Measurements from ENCODE around the gene FRZB.

Gene FRZB

DNA sequence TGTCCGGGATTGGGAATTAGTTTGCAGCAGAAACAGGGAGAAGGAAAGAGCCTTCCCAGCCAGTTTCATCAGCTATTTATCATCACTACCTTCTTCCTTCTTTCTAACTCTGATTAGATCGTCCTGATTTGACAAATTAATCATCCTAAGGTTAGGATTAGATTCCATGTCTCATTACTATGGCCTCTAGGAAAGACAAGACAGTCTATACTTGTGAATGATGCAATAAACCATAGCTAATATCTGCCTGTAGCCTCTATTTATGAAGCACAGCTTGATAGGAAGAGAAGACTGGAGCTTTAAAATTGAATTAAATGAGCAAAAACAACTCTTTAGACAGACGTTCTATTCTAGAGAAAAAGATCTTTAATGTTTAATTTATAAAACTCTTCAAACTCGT is 25.2 kb upstream of the FRZB start:
- H3K4me3 ChIP-seq (ENCODE audit: low read depth, low read length, poor library complexity, severe bottlenecking) = no peak overlapping the region
- no peak overlapping the region for H2AFZ ChIP-seq (ENCODE audit: low read length)
- TF ChIP-seq EZH2 (IDR thresholded peaks at IDR 0.05; ENCODE audit: borderline replicate concordance, low read length) = no peak
- TF ChIP-seq, protein P1, sequence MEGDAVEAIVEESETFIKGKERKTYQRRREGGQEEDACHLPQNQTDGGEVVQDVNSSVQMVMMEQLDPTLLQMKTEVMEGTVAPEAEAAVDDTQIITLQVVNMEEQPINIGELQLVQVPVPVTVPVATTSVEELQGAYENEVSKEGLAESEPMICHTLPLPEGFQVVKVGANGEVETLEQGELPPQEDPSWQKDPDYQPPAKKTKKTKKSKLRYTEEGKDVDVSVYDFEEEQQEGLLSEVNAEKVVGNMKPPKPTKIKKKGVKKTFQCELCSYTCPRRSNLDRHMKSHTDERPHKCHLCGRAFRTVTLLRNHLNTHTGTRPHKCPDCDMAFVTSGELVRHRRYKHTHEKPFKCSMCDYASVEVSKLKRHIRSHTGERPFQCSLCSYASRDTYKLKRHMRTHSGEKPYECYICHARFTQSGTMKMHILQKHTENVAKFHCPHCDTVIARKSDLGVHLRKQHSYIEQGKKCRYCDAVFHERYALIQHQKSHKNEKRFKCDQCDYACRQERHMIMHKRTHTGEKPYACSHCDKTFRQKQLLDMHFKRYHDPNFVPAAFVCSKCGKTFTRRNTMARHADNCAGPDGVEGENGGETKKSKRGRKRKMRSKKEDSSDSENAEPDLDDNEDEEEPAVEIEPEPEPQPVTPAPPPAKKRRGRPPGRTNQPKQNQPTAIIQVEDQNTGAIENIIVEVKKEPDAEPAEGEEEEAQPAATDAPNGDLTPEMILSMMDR (IDR thresholded peaks at IDR 0.05; ENCODE audit: low read length) = no peak
- no peaks in the 10 kb centered on the region for H3F3A ChIP-seq (ENCODE audit: insufficient read depth, low read length)
- no peak overlapping the region for H3K4me2 ChIP-seq (ENCODE audit: low read length)
- no peak overlapping the region for H3K27ac ChIP-seq (ENCODE audit: low read depth, low read length, poor library complexity, severe bottlenecking)
- no peak overlapping the region for H3K9ac ChIP-seq (ENCODE audit: low read length)
- H3K27me3 ChIP-seq (ENCODE audit: insufficient read depth, low read length) = no peaks in the 10 kb centered on the region
- H3K9me2 ChIP-seq (ENCODE audit: low read depth, low read length) = no peaks in the 10 kb centered on the region
- no peaks in the 10 kb centered on the region for H3K79me2 ChIP-seq (ENCODE audit: insufficient read depth, low read length)
- H3K4me1 ChIP-seq (ENCODE audit: insufficient read depth, low read length, severe bottlenecking) = no peaks in the 10 kb centered on the region
- no peaks in the 10 kb centered on the region for H3K36me3 ChIP-seq (ENCODE audit: insufficient read depth, low read length)
- H4K20me1 ChIP-seq (ENCODE audit: insufficient read depth, low read length) = no peaks in the 10 kb centered on the region
- H3K9me3 ChIP-seq (ENCODE audit: low read length) = no peaks in the 10 kb centered on the region

DNA sequence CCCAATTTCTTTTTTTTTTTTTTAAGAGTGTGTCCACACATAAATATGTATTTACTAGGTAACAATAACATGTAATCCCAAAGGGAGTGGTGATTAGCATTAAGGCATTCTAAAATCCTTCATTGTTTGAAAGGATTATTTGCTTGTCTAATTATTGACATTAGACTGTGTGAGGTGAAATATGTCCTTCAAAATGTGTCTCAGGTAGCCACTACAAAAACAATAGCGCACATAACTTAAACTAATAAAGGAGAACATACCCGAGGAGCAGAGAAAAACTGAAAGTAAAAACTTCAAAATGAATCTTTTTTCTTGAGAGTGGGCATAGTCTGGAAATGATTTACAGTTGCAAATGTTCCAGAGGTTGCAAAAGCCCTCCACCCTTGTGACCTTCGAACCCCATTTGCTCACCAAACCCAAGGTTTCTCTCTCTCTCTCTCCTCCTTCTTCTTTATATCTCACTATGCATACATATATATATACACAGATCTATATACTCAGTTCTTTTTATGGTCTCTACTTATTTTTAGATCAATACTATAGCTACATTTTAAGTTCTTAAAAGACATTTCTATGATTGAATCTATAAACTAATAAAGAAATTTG is 24.4 kb upstream of the FRZB start:
- Histone ChIP-seq H3K9me3 (ENCODE audit: low read length) (no peaks in the 10 kb centered on the region), H3K9me2 (ENCODE audit: low read depth, low read length) (no peaks in the 10 kb centered on the region), H3K79me2 (ENCODE audit: insufficient read depth, low read length) (no peaks in the 10 kb centered on the region), H3K4me2 (ENCODE audit: low read length) (no peak overlapping the region), H2AFZ (ENCODE audit: low read length) (no peak overlapping the region), H3K4me1 (ENCODE audit: insufficient read depth, low read length, severe bottlenecking) (no peaks in the 10 kb centered on the region), H3K36me3 (ENCODE audit: insufficient read depth, low read length) (no peaks in the 10 kb centered on the region), H3F3A (ENCODE audit: insufficient read depth, low read length) (no peaks in the 10 kb centered on the region), H3K9ac (ENCODE audit: low read length) (no peak overlapping the region), H3K4me3 (ENCODE audit: low read depth, low read length, poor library complexity, severe bottlenecking) (no peak overlapping the region), H3K27me3 (ENCODE audit: insufficient read depth, low read length) (no peaks in the 10 kb centered on the region), H3K27ac (ENCODE audit: low read depth, low read length, poor library complexity, severe bottlenecking) (no peak overlapping the region), H4K20me1 (ENCODE audit: insufficient read depth, low read length) (no peaks in the 10 kb centered on the region)
- TF ChIP-seq, protein P1 (IDR thresholded peaks at IDR 0.05; ENCODE audit: low read length) = no peak
- no peak for TF ChIP-seq EZH2 (IDR thresholded peaks at IDR 0.05; ENCODE audit: borderline replicate concordance, low read length)

DNA sequence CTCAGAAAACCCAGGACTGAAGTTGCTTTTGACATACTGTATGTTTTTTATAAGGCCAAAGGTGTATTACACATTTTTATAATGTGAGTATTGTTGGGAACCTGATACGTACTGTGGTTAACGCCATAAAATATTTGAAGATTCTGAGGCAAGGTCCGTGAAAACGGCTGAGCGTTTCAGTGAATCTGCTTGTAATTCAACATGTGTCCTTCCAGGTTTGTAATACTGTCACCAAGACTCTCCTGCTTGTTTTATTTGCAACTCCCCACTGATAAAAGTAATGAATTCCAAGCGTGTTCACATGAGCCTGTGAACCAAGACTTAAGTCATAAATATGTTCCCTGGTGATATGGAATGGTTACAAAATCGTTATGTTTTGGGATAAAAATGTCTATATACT is 23.9 kb upstream of the FRZB start:
- Histone ChIP-seq H3K4me2 (ENCODE audit: low read length) (no peak overlapping the region), H3K9me2 (ENCODE audit: low read depth, low read length) (no peaks in the 10 kb centered on the region), H3K9me3 (ENCODE audit: low read length) (no peaks in the 10 kb centered on the region), H3K4me3 (ENCODE audit: low read depth, low read length, poor library complexity, severe bottlenecking) (no peak overlapping the region), H3F3A (ENCODE audit: insufficient read depth, low read length) (no peaks in the 10 kb centered on the region), H3K4me1 (ENCODE audit: insufficient read depth, low read length, severe bottlenecking) (no peaks in the 10 kb centered on the region), H3K27me3 (ENCODE audit: insufficient read depth, low read length) (no peaks in the 10 kb centered on the region), H3K36me3 (ENCODE audit: insufficient read depth, low read length) (no peaks in the 10 kb centered on the region), H3K27ac (ENCODE audit: low read depth, low read length, poor library complexity, severe bottlenecking) (no peak overlapping the region), H4K20me1 (ENCODE audit: insufficient read depth, low read length) (no peaks in the 10 kb centered on the region), H3K79me2 (ENCODE audit: insufficient read depth, low read length) (no peaks in the 10 kb centered on the region), H2AFZ (ENCODE audit: low read length) (no peak overlapping the region), H3K9ac (ENCODE audit: low read length) (no peak overlapping the region)
- no peak for TF ChIP-seq EZH2 (IDR thresholded peaks at IDR 0.05; ENCODE audit: borderline replicate concordance, low read length)

DNA sequence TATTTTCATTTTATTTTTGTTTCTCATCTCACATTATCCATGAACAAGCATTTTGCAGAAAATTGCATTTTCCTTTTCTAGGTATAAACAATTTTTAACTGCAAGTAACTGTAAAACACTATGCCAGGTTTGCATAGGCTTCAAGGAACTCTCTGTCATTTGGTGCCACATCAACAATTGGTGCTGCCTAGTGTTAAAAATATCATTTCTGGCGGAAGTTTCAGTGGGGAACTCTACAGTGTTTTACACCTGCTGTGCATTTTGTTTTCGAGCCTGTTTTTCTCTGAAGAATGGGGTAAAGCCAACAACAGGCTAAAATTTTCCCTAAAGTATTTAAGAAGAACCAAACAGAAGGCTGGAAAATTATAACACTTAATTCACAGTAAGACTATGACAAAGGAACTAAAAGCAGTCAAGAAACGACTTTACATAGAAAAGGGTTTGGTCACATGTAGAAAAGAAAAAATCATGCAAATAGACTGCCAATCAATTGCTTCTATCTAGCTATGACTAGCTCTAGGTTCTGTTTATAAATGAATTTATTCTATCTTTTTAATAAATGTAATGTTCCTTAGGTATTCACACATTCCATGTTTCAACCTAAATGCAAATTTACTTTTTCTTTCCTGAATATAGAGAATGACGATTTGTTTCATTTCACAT is 21.4 kb upstream of the FRZB start:
- no peaks in the 10 kb centered on the region for H3K27me3 ChIP-seq (ENCODE audit: insufficient read depth, low read length)
- no peaks in the 10 kb centered on the region for H4K20me1 ChIP-seq (ENCODE audit: insufficient read depth, low read length)
- H3K4me3 ChIP-seq (ENCODE audit: low read depth, low read length, poor library complexity, severe bottlenecking) = no peak overlapping the region
- no peaks in the 10 kb centered on the region for H3K36me3 ChIP-seq (ENCODE audit: insufficient read depth, low read length)
- H3F3A ChIP-seq (ENCODE audit: insufficient read depth, low read length) = no peaks in the 10 kb centered on the region
- H3K9me2 ChIP-seq (ENCODE audit: low read depth, low read length) = no peaks in the 10 kb centered on the region
- H3K4me2 ChIP-seq (ENCODE audit: low read length) = no peak overlapping the region
- no peak overlapping the region for H2AFZ ChIP-seq (ENCODE audit: low read length)
- no peak overlapping the region for H3K9ac ChIP-seq (ENCODE audit: low read length)
- TF ChIP-seq, protein P1 (IDR thresholded peaks at IDR 0.05; ENCODE audit: low read length) = no peak
- no peak for TF ChIP-seq EZH2 (IDR thresholded peaks at IDR 0.05; ENCODE audit: borderline replicate concordance, low read length)
- H3K27ac ChIP-seq (ENCODE audit: low read depth, low read length, poor library complexity, severe bottlenecking) = no peak overlapping the region
- no peaks in the 10 kb centered on the region for H3K9me3 ChIP-seq (ENCODE audit: low read length)
- no peaks in the 10 kb centered on the region for H3K79me2 ChIP-seq (ENCODE audit: insufficient read depth, low read length)
- no peaks in the 10 kb centered on the region for H3K4me1 ChIP-seq (ENCODE audit: insufficient read depth, low read length, severe bottlenecking)

All from OCI-LY1 (cell line).